K562 (cell line): ENCODE results near the gene CAPZB. TPM values are rescaled to one million over a fixed set of nuclear protein-coding genes. Genes with fewer than 3 reads are reported as not detected.

Experiments
- ATAC-seq: fragments of 200-7000 bp; cut with Tn5 transposase; 3 replicates; pipeline ENCODE4 v1.9.1; 2020; ENCODE audit warnings: moderate library complexity
- BruUV-seq: library from RNA; stranded (reverse); fragments of 400-500 nt; replicated peaks from 2 replicates; lab custom pipeline; 2021; lab: Mats Ljungman, UMichigan
- CTCF ChIA-PET: fragments of 300-600 bp; formaldehyde crosslinking; extraction: SDS; loops from one replicate; lab custom pipeline; 2021; ENCODE audit warnings: low intra/inter-chr PET ratio; lab: Yijun Ruan, JAX
- POLR2A ChIA-PET: fragments of 300-600, 350-650 bp; sonication (Branson Sonifier 250); formaldehyde crosslinking; extraction: SDS; loops from one replicate; lab custom pipeline; 2021; ENCODE audit warnings: antibody characterized with exemption, inconsistent platforms; lab: Yijun Ruan, JAX
- DNase-seq, 4 experiments: peaks; one replicate each; pipeline versions ENCODE4 v3.0.0 to v3.0.0-alpha.2; 2011 to 2018; ENCODE audit warnings: low spot score in 3 of 4, mixed read lengths in 3 of 4; ENCODE audit errors: extremely low read depth in 1 of 4
- FAIRE-seq: peaks from 2 replicates; lab custom pipeline; 2011; peaks lifted over from hg19 to GRCh38; lab: Jason Lieb, UNC
- H2AFZ ChIP-seq: 2 replicates; pipeline ENCODE4 v1.6.0; 2011; ENCODE audit warnings: low read depth, low read length, control low read depth, inconsistent platforms
- H3K27ac ChIP-seq: fragments of 200-600 bp; 3 replicates; pipeline ENCODE4 v1.8.0; 2011; ENCODE audit warnings: low read depth, mild to moderate bottlenecking, control low read depth, inconsistent platforms, low read length, moderate library complexity, mixed read lengths; ENCODE audit errors: extremely low read depth
- H3K27me3 ChIP-seq, 2 experiments: fragments of 300-600 bp in 1 of 2; 2 replicates in 1 of 2; 3 replicates in 1 of 2; pipeline versions ENCODE4 v1.6.0 to v1.8.0; 2011; ENCODE audit warnings: inconsistent platforms in 2 of 2, low read length in 2 of 2, mild to moderate bottlenecking in 1 of 2, mixed read lengths in 1 of 2, moderate library complexity in 1 of 2; ENCODE audit not compliant: control insufficient read depth in 2 of 2, insufficient read depth in 2 of 2
- H3K36me3 ChIP-seq: fragments of 300-600 bp; 3 replicates; pipeline ENCODE4 v1.8.0; 2011; ENCODE audit warnings: mild to moderate bottlenecking, low read length, inconsistent platforms; ENCODE audit not compliant: control insufficient read depth, insufficient read depth
- H3K4me1 ChIP-seq, 2 experiments: fragments of 200-600 bp in 1 of 2; replicated peaks in 1 of 2; 2 replicates in 1 of 2; 3 replicates in 1 of 2; pipeline versions ENCODE4 v1.5.1 to v1.8.0; 2011; ENCODE audit warnings: inconsistent platforms in 2 of 2, low read length in 2 of 2, mild to moderate bottlenecking in 1 of 2, mixed read lengths in 1 of 2, moderate library complexity in 1 of 2; ENCODE audit not compliant: control insufficient read depth in 2 of 2, insufficient read depth in 2 of 2
- H3K4me2 ChIP-seq: 2 replicates; pipeline ENCODE4 v1.6.1; 2011; ENCODE audit warnings: low read length, control low read depth, inconsistent platforms, mixed read lengths; ENCODE audit not compliant: insufficient read depth
- H3K4me3 ChIP-seq: fragments of 200-600 bp; sonication (generic), shearing (Covaris generic); 2 replicates; pipeline ENCODE4 v1.5.1; 2016; ENCODE audit warnings: control low read depth, inconsistent platforms
- H3K79me2 ChIP-seq: fragments of 200-600 bp; 3 replicates; pipeline ENCODE4 v1.8.0; 2011; ENCODE audit warnings: low read length, inconsistent platforms; ENCODE audit not compliant: control insufficient read depth, insufficient read depth
- H3K9ac ChIP-seq, 2 experiments: 2 replicates each; pipeline versions ENCODE4 v1.6.0 to v1.6.1; 2011; ENCODE audit warnings: low read depth in 2 of 2, low read length in 2 of 2, control low read depth in 1 of 2, inconsistent platforms in 1 of 2, mild to moderate bottlenecking in 1 of 2, mixed read lengths in 1 of 2; ENCODE audit not compliant: insufficient read depth in 1 of 2
- H3K9me1 ChIP-seq: one replicate; pipeline ENCODE4 v1.6.0; 2011; ENCODE audit warnings: inconsistent platforms, mild to moderate bottlenecking, low read length, moderate library complexity; ENCODE audit not compliant: control insufficient read depth, insufficient read depth
- H3K9me3 ChIP-seq: replicated peaks from 2 replicates; pipeline ENCODE4 v1.5.1; 2011; ENCODE audit warnings: low read depth, low read length, inconsistent platforms; ENCODE audit not compliant: control insufficient read depth, insufficient read depth
- H4K20me1 ChIP-seq: replicated peaks from 2 replicates; pipeline ENCODE4 v1.6.1; 2011; ENCODE audit warnings: low read length, inconsistent platforms, mixed read lengths; ENCODE audit not compliant: control insufficient read depth, insufficient read depth
- ARID3B ChIP-seq: fragments of 250-450 bp; sonication (Bioruptor Pico); IDR thresholded peaks from 2 replicates; pipeline ENCODE4 v1.4.0; 2020; ENCODE audit warnings: borderline replicate concordance
- FOXK1 ChIP-seq: sonication (generic); formaldehyde crosslinking; IDR thresholded peaks from 2 replicates; pipeline ENCODE4 v1.8.0; 2022; ENCODE audit warnings: missing genetic modification reagents, mild to moderate bottlenecking, borderline replicate concordance
- MEF2D ChIP-seq: conservative IDR thresholded peaks from 2 replicates; pipeline ENCODE4 v1.6.1; 2016; ENCODE audit warnings: low read depth, missing genetic modification characterization, missing compliant biosample characterization
- TRIM24 ChIP-seq, 2 experiments: fragments of 450-650 bp; IDR thresholded peaks; 2 replicates each; pipeline ENCODE4 v1.6.1; 2016
- ZBTB5 ChIP-seq: fragments of 450-650 bp; IDR thresholded peaks from 2 replicates; pipeline ENCODE4 v1.6.1; 2017; ENCODE audit warnings: antibody characterized with exemption
- ZFPM2 ChIP-seq: fragments of 250-450 bp; sonication (Bioruptor Pico); IDR thresholded peaks from 2 replicates; pipeline ENCODE4 v1.5.1; 2022; ENCODE audit warnings: mild to moderate bottlenecking
- WGBS: fragments of 100-300 bp; shearing (Covaris generic); methylation state at CpG from one replicate; pipeline ENCODE4 v1.1.6; 2016; ENCODE audit warnings: low coverage, mixed read lengths; ENCODE audit not compliant: insufficient coverage; ENCODE audit errors: missing lambda C conversion rate; 5-methylcytosine and 5-hydroxymethylcytosine counted together
- in situ Hi-C: fragments of 300-500 bp; cut with MboI; formaldehyde crosslinking; loops from 4 replicates; pipeline ENCODE4 v1.15.0; 2018; ENCODE audit warnings: inconsistent platforms, mixed read lengths
- intact Hi-C: fragments of 100-400 bp; cut with micrococcal nuclease; formaldehyde crosslinking; loops from 2 replicates; pipeline ENCODE4 v1.14.2; 2022
- polyA plus RNA-seq, 8 experiments: library from polyadenylated mRNA; depleted of rRNA in 4 of 8; stranded (reverse) in 5 of 8; unstranded in 3 of 8; fragments of >200 nt; fragmentation: Nextera tagmentation in 2 of 8; fragmentation: Illumina TruSeq in 1 of 8; extraction: Ambion mirVana in 2 of 8; extraction: Trizol in 1 of 8; gene quantifications; 2 replicates each; pipeline versions ENCODE4 v1.2.1 to v1.2.3, GENCODE V29; 2011 to 2014; ENCODE audit warnings: inconsistent platforms in 1 of 8, missing spikeins in 1 of 8
- total RNA-seq, 7 experiments: library from RNA; depleted of rRNA in 6 of 7; stranded (reverse); fragments of >200 nt in 6 of 7; fragmentation: Illumina TruSeq in 2 of 7; extraction: Trizol in 2 of 7; gene quantifications; 2 replicates each; pipeline versions ENCODE4 v1.2.1 to v1.2.3, GENCODE V29; 2011 to 2021; ENCODE audit warnings: low replicate concordance in 1 of 7

Gene CAPZB
- total and polyA plus RNA-seq, 9 of the 15 experiments (the other 6 are each of a cell fraction or from before 2014, with no cell fraction given), result 57.6 to 297 (median 125) TPM

DNA sequence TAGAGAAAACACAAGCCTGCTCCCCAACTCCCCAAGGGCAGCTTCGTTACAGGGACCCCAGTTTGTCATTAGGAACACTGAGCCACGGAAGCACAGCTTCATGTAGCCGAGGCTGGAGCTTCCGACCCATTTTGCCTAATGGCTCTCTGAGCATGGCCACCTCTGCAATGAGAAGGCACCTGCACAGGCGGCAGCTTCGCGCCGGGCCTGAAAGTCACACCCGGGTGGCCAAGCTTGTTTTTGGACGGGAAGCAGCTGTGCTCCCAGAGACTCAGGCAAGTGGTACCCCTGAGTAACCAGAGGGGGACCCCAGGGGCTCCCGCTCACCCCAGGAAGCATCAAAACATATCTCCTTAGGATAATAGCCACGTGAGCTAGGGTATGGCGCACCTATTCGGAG, 92.3 kb downstream of the CAPZB start:
- Histone ChIP-seq H3K27ac (no peak overlapping the region), H3K4me3 (no peak overlapping the region), H3K36me3 (no peaks in the 10 kb centered on the region), H2AFZ (no peak overlapping the region), H3K79me2 (peaks cover 42% of the 10 kb centered on the region), H3K9me3 (no peaks in the 10 kb centered on the region), H4K20me1 (peaks cover 18% of the 10 kb centered on the region; the same call in 1 of the 2 replicates), H3K9me1 (no peaks in the 10 kb centered on the region), H3K9ac (no peak overlapping the region; a peak in 1 of 4 replicates), H3K4me1 (peaks cover 22 to 35% of the 10 kb centered on the region in 2 experiments), H3K27me3 (no peaks in the 10 kb centered on the region), H3K4me2 (no peak overlapping the region)
- ChIA-PET CTCF (no interaction called here), POLR2A (interaction anchor here (0.5 to 1.5 kb wide), 4 partner anchors 9 to 258 kb away, joined by 3 to 4 read pairs (median 3); no protein-coding TSS in a partner anchor)
- BruUV-seq, result no TSS peak
- FAIRE-seq (no peak), ATAC-seq (no peak), DNase-seq (no peak)
- intact Hi-C loops (loop anchor here (5.0 kb wide), 1 partner anchor 189 kb away; no protein-coding TSS in a partner anchor), in situ Hi-C loops (no loop called here)
- WGBS, result 92% methylated on average over 13 of the region's 14 CpGs
- TF ChIP-seq ZFPM2 (CRISPR knock-in tag), result no peak
- no peak for TF ChIP-seq ARID3B (CRISPR knock-in tag)
- no peak for TF ChIP-seq TRIM24 (IDR thresholded peaks at IDR 0.05)
- TF ChIP-seq ZBTB5, result no peak
- no peak for TF ChIP-seq MEF2D (tag)
- TF ChIP-seq FOXK1 (CRISPR knock-in tag), result no peak
